Endothelial cell of umbilical vein (primary cell): ENCODE data around the gene MEOX2. TPM values are rescaled to one million over a fixed set of nuclear protein-coding genes. Genes with fewer than 3 reads are reported as not detected.

Source experiments
- BruUV-seq: library from RNA; stranded (reverse); fragments of 400-500 nt; replicated peaks from 2 replicates; lab custom pipeline; 2021; lab: Mats Ljungman, UMichigan
- CTCF ChIA-PET: fragments of 300-600, 350-600 bp; sonication (Branson Sonifier 250); formaldehyde crosslinking; loops from one replicate; lab custom pipeline; 2021; ENCODE audit warnings: antibody characterized with exemption, inconsistent platforms; lab: Charles Lee
- POLR2A ChIA-PET: fragments of 300-600, 350-600 bp; sonication (Branson Sonifier 250); formaldehyde crosslinking; loops from one replicate; lab custom pipeline; 2021; ENCODE audit warnings: antibody characterized with exemption, inconsistent platforms; lab: Charles Lee
- DNase-seq: peaks from one replicate; pipeline ENCODE4 v3.0.0-alpha.2; 2011; ENCODE audit warnings: low read depth, low spot score
- FAIRE-seq: peaks from 2 replicates; lab custom pipeline; 2011; peaks lifted over from hg19 to GRCh38; lab: Jason Lieb, UNC
- H2AFZ ChIP-seq: 2 replicates; pipeline ENCODE4 v1.6.0; 2012; ENCODE audit warnings: low read depth, low read length, control low read depth, inconsistent platforms
- H3K27ac ChIP-seq: 2 replicates; pipeline ENCODE4 v1.5.1; 2011; ENCODE audit warnings: low read depth, mild to moderate bottlenecking, control low read depth, low read length, moderate library complexity; ENCODE audit not compliant: insufficient read depth
- H3K27me3 ChIP-seq, 2 experiments: 2 replicates each; pipeline versions ENCODE4 v1.6.0 to v1.6.1; 2011; ENCODE audit warnings: low read length in 2 of 2, mixed read lengths in 1 of 2; ENCODE audit not compliant: control insufficient read depth in 2 of 2, insufficient read depth in 2 of 2
- H3K36me3 ChIP-seq, 2 experiments: 2 replicates in 1 of 2; 3 replicates in 1 of 2; pipeline ENCODE4 v1.5.1; 2011; ENCODE audit warnings: low read length in 2 of 2, mild to moderate bottlenecking in 1 of 2, moderate library complexity in 1 of 2; ENCODE audit not compliant: control insufficient read depth in 2 of 2, insufficient read depth in 2 of 2; ENCODE audit errors: extremely low read depth in 1 of 2
- H3K4me1 ChIP-seq: 3 replicates; pipeline ENCODE4 v1.5.1; 2011; ENCODE audit warnings: mild to moderate bottlenecking, low read length; ENCODE audit not compliant: control insufficient read depth, insufficient read depth; ENCODE audit errors: extremely low read depth
- H3K4me2 ChIP-seq: 2 replicates; pipeline ENCODE4 v1.6.1; 2011; ENCODE audit warnings: low read length, control low read depth, mixed read lengths; ENCODE audit not compliant: insufficient read depth
- H3K4me3 ChIP-seq, 3 experiments: fragments of 200-600 bp in 1 of 3; sonication (generic), shearing (Covaris generic) in 1 of 3; replicated peaks in 1 of 3; 2 replicates each; pipeline ENCODE4 v1.5.1; 2011 to 2016; ENCODE audit warnings: control low read depth in 3 of 3, low read length in 3 of 3, mild to moderate bottlenecking in 2 of 3, inconsistent platforms in 1 of 3, low read depth in 1 of 3, moderate library complexity in 1 of 3; ENCODE audit not compliant: insufficient read depth in 1 of 3
- H3K79me2 ChIP-seq: 2 replicates; pipeline ENCODE4 v1.6.0; 2012; ENCODE audit warnings: low read length, inconsistent platforms; ENCODE audit not compliant: control insufficient read depth, insufficient read depth
- H3K9ac ChIP-seq: replicated peaks from 2 replicates; pipeline ENCODE3; 2011; ENCODE audit warnings: low read length, control low read depth; ENCODE audit not compliant: insufficient read depth; ENCODE audit errors: extremely low read depth
- H3K9me1 ChIP-seq: replicated peaks from 3 replicates; pipeline ENCODE4 v1.6.0; 2011; ENCODE audit warnings: mild to moderate bottlenecking, low read length; ENCODE audit not compliant: control insufficient read depth, insufficient read depth; ENCODE audit errors: extremely low read depth
- H3K9me3 ChIP-seq: replicated peaks from 2 replicates; pipeline ENCODE4 v1.5.1; 2012; ENCODE audit warnings: low read length, inconsistent platforms; ENCODE audit not compliant: control insufficient read depth, insufficient read depth
- H4K20me1 ChIP-seq: replicated peaks from 2 replicates; pipeline ENCODE3; 2011; ENCODE audit warnings: mild to moderate bottlenecking, low read length; ENCODE audit not compliant: control insufficient read depth, insufficient read depth; ENCODE audit errors: extremely low read depth
- GATA2 ChIP-seq: IDR thresholded peaks from 2 replicates; pipeline ENCODE4 v1.7.0; 2011; ENCODE audit warnings: low read depth, mild to moderate bottlenecking, moderate library complexity, mixed read lengths, low read length; ENCODE audit not compliant: insufficient read length, insufficient read depth
- MYC ChIP-seq: IDR thresholded peaks from one replicate; pipeline ENCODE4 v1.6.1; 2011; ENCODE audit warnings: mild to moderate bottlenecking, low read depth, low read length
- POLR2A ChIP-seq: IDR thresholded peaks from 2 replicates; pipeline ENCODE4 v1.6.1; 2012; ENCODE audit warnings: low read depth, mild to moderate bottlenecking, control low read depth, low read length
- dilution Hi-C: fragments of 300-500 bp; cut with MboI; formaldehyde crosslinking; loops from one replicate; pipeline ENCODE4 v1.15.0; 2019; ENCODE audit warnings: low sequenced_read_pairs; ENCODE audit not compliant: extremely low pct_ligation_motif_present
- intact Hi-C: fragments of 100-400 bp; cut with micrococcal nuclease; formaldehyde crosslinking; loops from one replicate; pipeline ENCODE4 v1.10.0; 2022
- polyA plus RNA-seq, 4 experiments: library from polyadenylated mRNA; depleted of rRNA in 3 of 4; stranded (reverse) in 3 of 4; unstranded in 1 of 4; fragments of >200 nt; gene quantifications; 2 replicates each; pipeline versions ENCODE4 v1.2.1 to v1.2.3, GENCODE V29; 2011 to 2012; ENCODE audit warnings: missing spikeins in 1 of 4
- total RNA-seq: library from RNA; stranded (reverse); gene quantifications from 2 replicates; pipeline ENCODE4 v1.2.3, GENCODE V29; 2021
- TF ChIP-seq, protein P1 (sequence below): IDR thresholded peaks from 2 replicates; pipeline ENCODE4 v1.6.1; 2011; ENCODE audit not compliant: insufficient read depth, insufficient read length

The MEOX2 gene
- total and polyA plus RNA-seq, 2 donors (not counting 3 experiments of a cell fraction or from before 2014, with no cell fraction given) = 11.6 to 45.1 TPM

DNA sequence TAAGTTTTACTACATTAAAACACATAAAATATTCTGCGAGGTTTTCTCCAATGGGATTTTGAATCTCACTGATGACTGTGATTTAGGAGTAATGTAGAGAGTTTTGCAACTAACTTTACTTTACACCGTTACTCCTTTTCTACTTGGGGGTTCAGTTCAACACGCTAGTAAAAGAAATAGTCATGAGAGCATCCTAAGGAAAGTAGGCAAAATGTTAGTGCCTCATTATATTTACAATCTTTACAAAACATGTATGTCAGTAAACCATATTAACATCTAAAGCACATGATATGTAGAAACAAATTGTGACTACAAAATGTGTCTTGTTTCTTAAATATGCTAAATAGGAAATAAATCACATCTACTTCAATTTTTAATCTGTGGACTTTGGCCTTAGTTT lies 6.0 kb downstream of the MEOX2 start:
- Histone ChIP-seq H3K4me2 (peak overlapping the region; percentile 98), H3K9ac (peak overlapping the region; percentile 14), H3K27ac (peak overlapping the region; percentile 52), H3K27me3 (no peaks in the 10 kb centered on the region), H4K20me1 (no peaks in the 10 kb centered on the region), H3K9me3 (no peaks in the 10 kb centered on the region), H3K4me1 (peaks cover 4% of the 10 kb centered on the region), H3K36me3 (no peaks in the 10 kb centered on the region), H2AFZ (no peak overlapping the region), H3K9me1 (peaks cover 2% of the 10 kb centered on the region), H3K79me2 (peaks cover 81% of the 10 kb centered on the region), H3K4me3 (peak overlapping the region; percentile 9 to 95 (median 30))
- POLR2A ChIA-PET = no interaction called here
- dilution Hi-C loops = no loop called here
- FAIRE-seq = no peak
- TF ChIP-seq, protein P1, sequence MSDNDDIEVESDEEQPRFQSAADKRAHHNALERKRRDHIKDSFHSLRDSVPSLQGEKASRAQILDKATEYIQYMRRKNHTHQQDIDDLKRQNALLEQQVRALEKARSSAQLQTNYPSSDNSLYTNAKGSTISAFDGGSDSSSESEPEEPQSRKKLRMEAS = no peak
- peak; percentile 49 for DNase-seq
- BruUV-seq = no TSS peak
- intact Hi-C loops = loop anchor here (10.0 kb wide), 3 partner anchors 744 to 1696 kb away; partner anchors contain the start of genes CRPPA and ETV1
- CTCF ChIA-PET = interaction anchor here (1.0 to 1.5 kb wide), 2 partner anchors 13 to 39 kb away, joined by 3 read pairs; no protein-coding TSS in a partner anchor

DNA sequence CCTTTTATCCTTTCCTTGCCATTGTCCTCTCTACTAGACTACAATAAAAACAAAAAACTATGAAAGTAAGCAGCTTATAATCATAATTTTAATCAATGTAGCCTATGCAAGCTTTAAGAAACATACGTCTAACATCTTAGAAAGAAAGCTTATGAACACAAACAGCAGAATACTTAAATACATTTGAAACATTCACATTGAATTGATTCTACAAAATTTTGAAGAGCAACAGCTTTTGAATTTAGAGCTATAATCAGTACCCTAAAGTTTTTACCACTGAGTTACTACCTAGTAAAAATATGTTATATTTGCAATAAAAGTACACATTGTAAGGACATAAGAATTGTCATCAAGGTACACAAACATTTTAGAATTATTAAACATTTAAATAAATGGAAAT lies 7.2 kb downstream of the MEOX2 start:
- Histone ChIP-seq H3K36me3 (no peaks in the 10 kb centered on the region), H3K4me2 (peak overlapping the region; percentile 98)
- CTCF ChIA-PET = interaction anchor here (0.8 to 2.0 kb wide), 8 partner anchors 9 to 419 kb away, joined by 3 to 13 read pairs (median 4); no protein-coding TSS in a partner anchor

More for the DNA sequence above, 7.2 kb downstream of the MEOX2 start:
- Histone ChIP-seq H3K27me3 (no peaks in the 10 kb centered on the region), H3K4me3 (peak overlapping the region in 1 of 3 experiments; percentile 15), H3K79me2 (peaks cover 77% of the 10 kb centered on the region), H2AFZ (no peak overlapping the region), H3K4me1 (peaks cover 4% of the 10 kb centered on the region), H3K9ac (no peak overlapping the region), H4K20me1 (no peaks in the 10 kb centered on the region), H3K27ac (no peak overlapping the region), H3K9me1 (peaks cover 2% of the 10 kb centered on the region), H3K9me3 (no peaks in the 10 kb centered on the region)
- POLR2A ChIA-PET = no interaction called here
- FAIRE-seq (no peak), DNase-seq (peak; percentile 44)
- no TSS peak for BruUV-seq
- dilution Hi-C loops = no loop called here
- TF ChIP-seq POLR2A (no peak), GATA2 (no peak), MYC (no peak)
- intact Hi-C loops = no loop called here
